Measurements from ENCODE around the gene CLEC4F. TPM values are rescaled to one million over a fixed set of nuclear protein-coding genes. Genes with fewer than 3 reads are reported as not detected.

CLEC4F gene
- total RNA-seq, 1 donor from 2014 or later: 0.71 TPM

DNA sequence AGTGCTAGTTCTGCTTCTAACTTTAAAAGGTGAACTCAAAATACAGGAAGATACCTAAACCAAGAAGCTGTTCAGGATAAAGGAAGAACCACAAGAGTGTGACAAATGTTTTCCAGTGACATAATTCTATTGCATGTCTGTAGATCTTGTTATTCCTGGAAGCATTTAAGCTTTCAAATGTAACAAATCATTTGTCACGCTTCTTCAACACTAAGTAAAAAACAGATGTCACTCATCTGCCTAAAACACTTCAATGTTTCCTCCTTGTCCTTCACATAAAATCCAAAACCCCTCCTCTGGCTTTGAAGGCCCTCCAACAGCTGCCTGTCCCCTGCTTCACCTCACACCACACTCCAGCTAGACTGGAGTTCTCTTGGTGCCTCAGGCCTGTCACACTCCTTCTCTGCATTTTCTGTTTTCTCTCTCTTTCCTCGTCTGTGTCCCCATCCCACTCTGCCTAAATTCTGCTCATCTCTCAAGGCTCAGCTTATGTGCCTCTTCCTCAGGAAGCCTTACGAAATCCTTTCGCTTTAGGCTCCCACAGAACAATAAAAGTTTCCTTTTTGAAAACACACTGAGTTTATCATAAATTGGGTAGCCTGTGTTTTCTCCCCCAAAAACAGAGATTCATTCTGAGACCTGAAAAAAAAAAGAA is 6.4 kb upstream of the CLEC4F start:
- Histone ChIP-seq H3K27ac (no peak overlapping the region), H3K27me3 (ENCODE audit: low read depth) (no peaks in the 10 kb centered on the region), H3K4me3 (no peak overlapping the region), H3K4me1 (no peaks in the 10 kb centered on the region), H3K36me3 (no peaks in the 10 kb centered on the region), H3K9me3 (no peaks in the 10 kb centered on the region)
- ATAC-seq: no peak
- TF ChIP-seq CTCF (IDR thresholded peaks at IDR 0.05): no peak
- DNase-seq: no peak
- intact Hi-C loops (cut with DNase I): no loop called here

- no peaks in the 10 kb centered on the region for H3K27me3 ChIP-seq (ENCODE audit: low read depth)
- TF ChIP-seq CTCF (IDR thresholded peaks at IDR 0.05): no peak
- ATAC-seq (peak in 1 of 2 donors; percentile 35), DNase-seq (no peak)
- no peaks in the 10 kb centered on the region for H3K4me1 ChIP-seq
- no peak overlapping the region for H3K4me3 ChIP-seq
- no peaks in the 10 kb centered on the region for H3K9me3 ChIP-seq
- no peak overlapping the region for H3K27ac ChIP-seq
- intact Hi-C loops (cut with DNase I): no loop called here
- H3K36me3 ChIP-seq: no peaks in the 10 kb centered on the region
Measured at GRCh38 chr2:70823249-70823648, 2.9 kb upstream of the CLEC4F start.

DNA sequence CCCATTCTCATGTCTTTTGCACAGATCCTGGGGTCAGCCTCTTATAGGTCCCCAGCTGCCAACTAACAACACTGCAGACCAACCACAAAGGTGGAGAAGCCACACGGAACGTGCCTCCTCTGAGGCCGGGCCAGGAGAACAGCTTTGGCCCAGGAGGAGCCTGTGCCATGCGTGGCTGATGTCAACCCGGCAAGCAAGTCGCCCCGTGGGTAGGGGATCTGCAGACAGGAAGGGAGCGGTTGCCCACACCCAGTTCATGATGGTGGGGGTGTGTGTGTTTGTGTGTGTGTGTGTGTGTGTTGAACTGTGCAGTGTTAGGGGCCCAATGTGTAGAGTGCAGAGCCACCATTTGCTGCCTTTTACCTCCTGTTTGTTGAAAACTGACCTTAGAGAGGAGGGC is 2.4 kb upstream of the CLEC4F start:
- TF ChIP-seq CTCF (IDR thresholded peaks at IDR 0.05): no peak
- intact Hi-C loops (cut with DNase I): no loop called here
- Histone ChIP-seq H3K4me3 (no peak overlapping the region), H3K4me1 (no peaks in the 10 kb centered on the region), H3K27me3 (ENCODE audit: low read depth) (peaks cover 1% of the 10 kb centered on the region), H3K27ac (no peak overlapping the region), H3K36me3 (no peaks in the 10 kb centered on the region), H3K9me3 (no peaks in the 10 kb centered on the region)
- ATAC-seq (no peak), DNase-seq (no peak)

DNA sequence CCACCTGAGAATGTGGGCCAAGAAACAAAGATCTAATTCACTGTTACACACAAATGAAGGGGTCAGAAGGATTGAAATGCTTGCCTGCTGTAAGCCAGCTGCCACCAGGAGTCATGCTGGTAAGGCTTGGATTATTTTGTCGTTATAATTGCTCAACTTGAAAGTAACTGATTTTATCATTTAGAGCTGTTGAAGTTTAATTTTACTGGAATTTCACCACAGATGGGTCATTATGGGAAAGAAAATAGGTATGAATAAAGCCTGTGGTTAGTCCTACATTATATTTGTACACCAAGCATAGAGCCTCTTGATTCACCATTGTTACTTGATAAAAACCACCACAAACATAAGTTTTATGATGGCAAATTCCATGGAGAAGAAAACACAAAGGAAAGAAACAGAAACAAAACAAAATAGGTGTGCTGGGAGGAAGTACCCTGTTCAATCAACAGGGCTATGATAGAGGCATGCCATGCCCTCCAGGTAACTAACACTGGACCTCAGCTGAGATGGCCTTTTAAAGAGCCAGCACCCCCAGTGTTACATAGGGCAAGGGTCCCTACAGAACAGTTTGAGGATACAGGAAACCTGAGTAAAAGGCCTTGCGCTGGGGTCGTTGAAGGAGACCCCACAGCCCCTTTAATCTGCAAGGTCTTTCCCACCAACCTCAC is 3.0 kb downstream of the CLEC4F start:
- Histone ChIP-seq H3K36me3 (no peaks in the 10 kb centered on the region), H3K27ac (no peak overlapping the region), H3K9me3 (no peaks in the 10 kb centered on the region), H3K4me1 (no peaks in the 10 kb centered on the region), H3K4me3 (no peak overlapping the region), H3K27me3 (ENCODE audit: low read depth) (peaks cover 10% of the 10 kb centered on the region)
- no peak for TF ChIP-seq CTCF (IDR thresholded peaks at IDR 0.05)
- DNase-seq (no peak), ATAC-seq (no peak)
- intact Hi-C loops (cut with DNase I): no loop called here

GRCh38 chr2:70816726-70817125 is 3.7 kb downstream of the CLEC4F start:
- no peak for TF ChIP-seq CTCF (IDR thresholded peaks at IDR 0.05)
- H3K36me3 ChIP-seq: no peaks in the 10 kb centered on the region
- no peak overlapping the region for H3K4me3 ChIP-seq
- intact Hi-C loops (cut with DNase I): no loop called here
- ATAC-seq: no peak
- no peaks in the 10 kb centered on the region for H3K9me3 ChIP-seq
- peaks cover 10% of the 10 kb centered on the region for H3K27me3 ChIP-seq (ENCODE audit: low read depth)
- no peak for DNase-seq
- no peak overlapping the region for H3K27ac ChIP-seq
- no peaks in the 10 kb centered on the region for H3K4me1 ChIP-seq
